CD14-positive monocyte (primary cell): Measurements from ENCODE around the gene EHD3. TPM values are rescaled to one million over a fixed set of nuclear protein-coding genes. Genes with fewer than 3 reads are reported as not detected.

ENCODE experiments used
- DNase-seq, 3 donors: peaks; one replicate each; pipeline ENCODE4 v3.0.0-alpha.2; 2011 to 2022
- H2AFZ ChIP-seq: 2 replicates; pipeline ENCODE4 v1.6.0; 2012; ENCODE audit warnings: mild to moderate bottlenecking, low read depth, low read length, inconsistent platforms; ENCODE audit not compliant: insufficient read depth, poor library complexity, severe bottlenecking
- H3K27ac ChIP-seq, 2 donors: 1 replicate in 1 of 2; 2 replicates in 1 of 2; pipeline ENCODE4 v1.5.1; 2012 to 2013; ENCODE audit warnings: low read length in 2 of 2, control low read depth in 1 of 2, inconsistent platforms in 1 of 2, low read depth in 1 of 2, mild to moderate bottlenecking in 1 of 2
- H3K27me3 ChIP-seq, 2 donors: one replicate each; pipeline versions ENCODE4 v1.6.0 to v1.6.1; 2011 to 2013; ENCODE audit warnings: low read length in 2 of 2; ENCODE audit not compliant: control insufficient read depth in 2 of 2, insufficient read depth in 2 of 2
- H3K36me3 ChIP-seq, 2 donors: replicated peaks in 1 of 2; 1 replicate in 1 of 2; 2 replicates in 1 of 2; pipeline versions ENCODE4 v1.5.1 to v1.6.1; 2012 to 2013; ENCODE audit warnings: low read length in 2 of 2, control low read depth in 1 of 2, inconsistent platforms in 1 of 2, mild to moderate bottlenecking in 1 of 2; ENCODE audit not compliant: insufficient read depth in 2 of 2, control insufficient read depth in 1 of 2
- H3K4me1 ChIP-seq, 2 donors: 1 replicate in 1 of 2; 2 replicates in 1 of 2; pipeline versions ENCODE4 v1.5.1 to v1.6.1; 2012 to 2013; ENCODE audit warnings: low read length in 2 of 2, control low read depth in 1 of 2, inconsistent platforms in 1 of 2, mild to moderate bottlenecking in 1 of 2, moderate library complexity in 1 of 2; ENCODE audit not compliant: insufficient read depth in 2 of 2, control insufficient read depth in 1 of 2
- H3K4me2 ChIP-seq: replicated peaks from 2 replicates; pipeline ENCODE3; 2012; ENCODE audit warnings: low read length, moderate library complexity, mild to moderate bottlenecking; ENCODE audit not compliant: poor library complexity, severe bottlenecking; ENCODE audit errors: extremely low read depth
- H3K4me3 ChIP-seq, 3 experiments: fragments of 200-600 bp in 1 of 3; sonication (generic) in 1 of 3; replicated peaks in 1 of 3; 1 replicate in 2 of 3; 2 replicates in 1 of 3; pipeline ENCODE4 v1.5.1; 2011 to 2013; ENCODE audit warnings: low read length in 3 of 3, mild to moderate bottlenecking in 3 of 3, control low read depth in 2 of 3, low read depth in 2 of 3, inconsistent platforms in 1 of 3, moderate library complexity in 1 of 3
- H3K79me2 ChIP-seq: 2 replicates; pipeline ENCODE4 v1.6.0; 2012; ENCODE audit warnings: mild to moderate bottlenecking, control low read depth, inconsistent platforms, low read length, moderate library complexity; ENCODE audit not compliant: insufficient read depth
- H3K9ac ChIP-seq: 2 replicates; pipeline ENCODE4 v1.6.0; 2017; ENCODE audit warnings: low read length, mild to moderate bottlenecking; ENCODE audit not compliant: insufficient read depth, poor library complexity, severe bottlenecking
- H3K9me3 ChIP-seq, 2 donors: replicated peaks in 1 of 2; 1 replicate in 1 of 2; 2 replicates in 1 of 2; pipeline versions ENCODE4 v1.5.1 to v1.6.1; 2012 to 2013; ENCODE audit warnings: low read length in 2 of 2, control low read depth in 1 of 2; ENCODE audit not compliant: control insufficient read depth in 1 of 2, insufficient read depth in 1 of 2
- H4K20me1 ChIP-seq: 2 replicates; pipeline ENCODE4 v1.6.0; 2012; ENCODE audit warnings: mild to moderate bottlenecking, low read length, control low read depth, moderate library complexity; ENCODE audit not compliant: insufficient read depth
- H3K27ac Mint-ChIP-seq, 7 donors: one replicate each; pipeline ENCODE4 v1.8.0; 2020; ENCODE audit warnings: mild to moderate bottlenecking in 7 of 7, mixed read lengths in 7 of 7, moderate library complexity in 6 of 7, inconsistent platforms in 2 of 7
- H3K27me3 Mint-ChIP-seq, 3 donors: one replicate each; pipeline ENCODE4 v1.8.0; 2021 to 2022; ENCODE audit warnings: low read depth in 3 of 3, mild to moderate bottlenecking in 3 of 3, mixed read lengths in 3 of 3, moderate library complexity in 3 of 3, inconsistent platforms in 1 of 3
- H3K36me3 Mint-ChIP-seq, 2 donors: one replicate each; pipeline ENCODE4 v1.8.0; 2020; ENCODE audit warnings: mixed read lengths in 2 of 2, inconsistent platforms in 1 of 2, mild to moderate bottlenecking in 1 of 2
- H3K4me1 Mint-ChIP-seq: one replicate; pipeline ENCODE4 v1.8.0; 2020; ENCODE audit warnings: mild to moderate bottlenecking, mixed read lengths
- H3K4me3 Mint-ChIP-seq, 2 donors: one replicate each; pipeline ENCODE4 v1.8.0; 2020; ENCODE audit warnings: mild to moderate bottlenecking in 2 of 2, mixed read lengths in 2 of 2, moderate library complexity in 1 of 2
- H3K9me3 Mint-ChIP-seq, 7 donors: one replicate each; pipeline ENCODE4 v1.8.0; 2020 to 2022; ENCODE audit warnings: mixed read lengths in 7 of 7, mild to moderate bottlenecking in 6 of 7, moderate library complexity in 6 of 7, inconsistent platforms in 2 of 7
- WGBS: methylation state at CpG from one replicate; pipeline ENCODE4 v1.1.5; 2013; ENCODE audit warnings: missing lambda C conversion rate; ENCODE audit not compliant: insufficient coverage; 5-methylcytosine and 5-hydroxymethylcytosine counted together
- intact Hi-C, 2 donors: fragments of 100-400 bp; cut with micrococcal nuclease; formaldehyde crosslinking; loops; one replicate each; pipeline versions ENCODE4 v1.15.0 to v1.15.1; 2023
- polyA plus RNA-seq, 3 donors: library from polyadenylated mRNA; depleted of rRNA in 1 of 3; unstranded in 2 of 3; stranded (reverse) in 1 of 3; fragments of 300-500 nt in 2 of 3; fragments of >200 nt in 1 of 3; fragmentation: Illumina TruSeq in 2 of 3; gene quantifications; 1 replicate in 2 of 3; 2 replicates in 1 of 3; pipeline ENCODE4 v1.2.3, GENCODE V29; 2012 to 2021
- TF ChIP-seq, protein P1 (sequence below): fragments of 200-600 bp; IDR thresholded peaks from one replicate; pipeline ENCODE4 v1.8.0; 2022; ENCODE audit warnings: antibody characterized with exemption, mild to moderate bottlenecking

Gene EHD3
- polyA plus RNA-seq, 3 donors, result 1.1 to 1.5 (median 1.4) TPM

DNA sequence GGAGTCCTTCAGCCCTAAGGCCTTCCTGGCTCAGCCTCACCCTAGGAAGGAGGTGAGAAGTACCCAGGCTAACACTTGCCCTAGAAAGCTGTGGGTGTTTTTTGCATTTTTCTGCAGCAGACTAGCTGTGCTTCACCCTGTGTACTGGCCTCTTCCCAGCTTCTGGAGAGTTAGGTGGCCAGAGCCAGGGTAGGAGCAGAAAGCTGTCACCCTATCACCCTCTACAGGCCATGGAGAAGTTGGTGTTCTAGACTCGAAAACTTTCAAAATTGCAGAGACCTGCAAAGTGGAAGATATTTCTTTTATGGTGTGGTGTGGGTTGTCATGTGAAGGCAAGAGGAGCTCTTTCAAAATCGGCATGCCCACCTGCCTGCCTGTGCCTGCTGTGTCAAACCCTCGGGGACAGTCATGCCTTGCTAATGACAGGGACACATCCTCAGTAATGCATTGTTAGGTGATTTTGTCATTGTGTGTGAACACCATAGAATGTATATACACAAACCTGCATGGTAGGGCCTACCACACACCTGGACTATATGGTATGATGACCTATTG lies 29.8 kb downstream of the EHD3 start:
- no peak for DNase-seq
- H3K27ac ChIP-seq, result no peak overlapping the region
- TF ChIP-seq, protein P1, sequence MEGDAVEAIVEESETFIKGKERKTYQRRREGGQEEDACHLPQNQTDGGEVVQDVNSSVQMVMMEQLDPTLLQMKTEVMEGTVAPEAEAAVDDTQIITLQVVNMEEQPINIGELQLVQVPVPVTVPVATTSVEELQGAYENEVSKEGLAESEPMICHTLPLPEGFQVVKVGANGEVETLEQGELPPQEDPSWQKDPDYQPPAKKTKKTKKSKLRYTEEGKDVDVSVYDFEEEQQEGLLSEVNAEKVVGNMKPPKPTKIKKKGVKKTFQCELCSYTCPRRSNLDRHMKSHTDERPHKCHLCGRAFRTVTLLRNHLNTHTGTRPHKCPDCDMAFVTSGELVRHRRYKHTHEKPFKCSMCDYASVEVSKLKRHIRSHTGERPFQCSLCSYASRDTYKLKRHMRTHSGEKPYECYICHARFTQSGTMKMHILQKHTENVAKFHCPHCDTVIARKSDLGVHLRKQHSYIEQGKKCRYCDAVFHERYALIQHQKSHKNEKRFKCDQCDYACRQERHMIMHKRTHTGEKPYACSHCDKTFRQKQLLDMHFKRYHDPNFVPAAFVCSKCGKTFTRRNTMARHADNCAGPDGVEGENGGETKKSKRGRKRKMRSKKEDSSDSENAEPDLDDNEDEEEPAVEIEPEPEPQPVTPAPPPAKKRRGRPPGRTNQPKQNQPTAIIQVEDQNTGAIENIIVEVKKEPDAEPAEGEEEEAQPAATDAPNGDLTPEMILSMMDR, result no peak
- H2AFZ ChIP-seq, result no peak overlapping the region
- H3K36me3 ChIP-seq, result no peaks in the 10 kb centered on the region
- intact Hi-C loops, result no loop called here
- WGBS, result no CpG with 5 or more reads among the region's 3 CpGs
- H3K9ac ChIP-seq, result no peak overlapping the region
- no peaks in the 10 kb centered on the region for H3K36me3 Mint-ChIP-seq
- no peaks in the 10 kb centered on the region for H3K4me1 Mint-ChIP-seq
- no peak overlapping the region for H3K4me2 ChIP-seq
- H3K27me3 Mint-ChIP-seq, result peaks cover 0 to 2% (median 2%) of the 10 kb centered on the region in 3 donors
- no peak overlapping the region for H3K4me3 ChIP-seq
- H4K20me1 ChIP-seq, result no peaks in the 10 kb centered on the region
- H3K27me3 ChIP-seq, result no peaks in the 10 kb centered on the region
- H3K27ac Mint-ChIP-seq, result no peak overlapping the region
- H3K9me3 ChIP-seq, result no peaks in the 10 kb centered on the region
- no peaks in the 10 kb centered on the region for H3K4me1 ChIP-seq
- no peak overlapping the region for H3K4me3 Mint-ChIP-seq
- no peaks in the 10 kb centered on the region for H3K79me2 ChIP-seq
- no peaks in the 10 kb centered on the region for H3K9me3 Mint-ChIP-seq

DNA sequence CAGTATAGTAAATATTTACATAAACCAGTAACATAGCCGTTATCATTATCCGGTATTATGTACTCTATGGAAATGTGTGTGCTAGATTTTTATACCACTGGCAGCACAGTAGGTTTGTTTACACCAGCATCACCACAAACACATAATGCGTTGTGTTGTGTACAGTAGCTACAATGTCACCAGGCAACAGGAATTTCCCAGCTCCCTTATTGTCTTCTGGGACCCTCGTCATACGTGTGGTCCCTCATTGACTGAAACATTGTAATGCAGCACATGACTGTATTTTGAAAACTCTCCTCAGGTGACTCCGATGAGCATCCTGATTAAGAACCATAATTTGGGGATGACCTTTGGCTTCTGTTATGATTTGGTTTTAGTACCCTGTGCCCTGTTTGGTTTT lies 31.3 kb downstream of the EHD3 start:
- Mint-ChIP-seq H3K27me3 (peaks cover 0 to 2% (median 1%) of the 10 kb centered on the region in 3 donors), H3K36me3 (no peaks in the 10 kb centered on the region), H3K9me3 (no peaks in the 10 kb centered on the region), H3K27ac (no peak overlapping the region), H3K4me3 (no peak overlapping the region), H3K4me1 (no peaks in the 10 kb centered on the region)
- no peaks in the 10 kb centered on the region for H4K20me1 ChIP-seq
- no peaks in the 10 kb centered on the region for H3K9me3 ChIP-seq
- no peaks in the 10 kb centered on the region for H3K27me3 ChIP-seq
- H3K36me3 ChIP-seq, result no peaks in the 10 kb centered on the region
- intact Hi-C loops, result no loop called here
- no peak overlapping the region for H3K4me3 ChIP-seq
- no peak overlapping the region for H3K27ac ChIP-seq
- H3K4me1 ChIP-seq, result no peaks in the 10 kb centered on the region
- H3K4me2 ChIP-seq, result no peak overlapping the region
- H2AFZ ChIP-seq, result no peak overlapping the region
- H3K79me2 ChIP-seq, result no peaks in the 10 kb centered on the region
- TF ChIP-seq, protein P1, result no peak
- DNase-seq, result no peak
- H3K9ac ChIP-seq, result no peak overlapping the region
- WGBS, result 100% methylated on average over 2 of the region's 6 CpGs
